ENCODE results near the gene ATP4A.
A peak's percentile ranks its signal among the peaks of the same experiment; 100 is the strongest.

Gene ATP4A

GRCh38 chr19:35524181-35524837 lies 39.1 kb downstream of the ATP4A start:
- CTCF ChIA-PET, result interaction anchor here (1.4 to 8.5 kb wide), 2 partner anchors 15 to 20 kb away, joined by 3 to 42 read pairs; no protein-coding TSS in a partner anchor
- POLR2A ChIA-PET, result no interaction called here
- DNase-seq (ENCODE audit: low read depth, low spot score), result no peak
- H3K4me3 ChIP-seq (ENCODE audit: low read depth, low read length), result no peak overlapping the region
- TF ChIP-seq, protein P1, sequence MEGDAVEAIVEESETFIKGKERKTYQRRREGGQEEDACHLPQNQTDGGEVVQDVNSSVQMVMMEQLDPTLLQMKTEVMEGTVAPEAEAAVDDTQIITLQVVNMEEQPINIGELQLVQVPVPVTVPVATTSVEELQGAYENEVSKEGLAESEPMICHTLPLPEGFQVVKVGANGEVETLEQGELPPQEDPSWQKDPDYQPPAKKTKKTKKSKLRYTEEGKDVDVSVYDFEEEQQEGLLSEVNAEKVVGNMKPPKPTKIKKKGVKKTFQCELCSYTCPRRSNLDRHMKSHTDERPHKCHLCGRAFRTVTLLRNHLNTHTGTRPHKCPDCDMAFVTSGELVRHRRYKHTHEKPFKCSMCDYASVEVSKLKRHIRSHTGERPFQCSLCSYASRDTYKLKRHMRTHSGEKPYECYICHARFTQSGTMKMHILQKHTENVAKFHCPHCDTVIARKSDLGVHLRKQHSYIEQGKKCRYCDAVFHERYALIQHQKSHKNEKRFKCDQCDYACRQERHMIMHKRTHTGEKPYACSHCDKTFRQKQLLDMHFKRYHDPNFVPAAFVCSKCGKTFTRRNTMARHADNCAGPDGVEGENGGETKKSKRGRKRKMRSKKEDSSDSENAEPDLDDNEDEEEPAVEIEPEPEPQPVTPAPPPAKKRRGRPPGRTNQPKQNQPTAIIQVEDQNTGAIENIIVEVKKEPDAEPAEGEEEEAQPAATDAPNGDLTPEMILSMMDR (IDR thresholded peaks at IDR 0.05; ENCODE audit: insufficient read depth, low read length, missing control alignments), result no peak

DNA sequence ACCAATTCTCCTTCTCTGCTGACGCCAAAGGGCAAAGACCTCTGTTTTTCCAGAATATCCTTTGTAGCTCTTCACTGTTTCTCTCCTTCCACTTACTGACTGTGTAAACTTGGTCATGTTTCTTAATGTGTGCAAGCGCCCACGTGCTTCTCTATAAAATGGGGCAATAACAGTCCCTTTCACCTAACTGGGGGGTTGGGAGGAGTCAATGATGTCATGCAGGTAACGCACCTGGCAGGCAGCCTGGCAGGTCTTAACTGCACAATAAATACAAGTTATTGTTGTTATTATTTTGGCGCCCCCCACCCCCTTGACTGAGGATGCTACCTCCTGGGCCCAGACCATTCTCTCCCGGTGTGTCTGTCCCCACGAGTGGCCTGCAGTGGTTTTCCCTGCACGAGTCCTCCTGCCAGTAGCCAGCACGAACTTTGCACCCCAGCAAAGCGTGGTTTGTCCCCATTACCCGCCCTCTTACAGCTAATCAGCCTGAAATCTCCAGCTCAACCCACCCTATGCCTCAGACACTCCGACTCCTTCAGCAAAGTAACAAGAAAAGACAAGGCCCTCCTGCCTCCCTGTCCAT lies 40.6 kb downstream of the ATP4A start:
- no peak for DNase-seq (ENCODE audit: low read depth, low spot score)
- TF ChIP-seq, protein P1 (IDR thresholded peaks at IDR 0.05; ENCODE audit: insufficient read depth, low read length, missing control alignments), result no peak
- POLR2A ChIA-PET, result no interaction called here
- CTCF ChIA-PET, result interaction anchor here (8.5 kb wide), 1 partner anchor 14 kb away, joined by 42 read pairs; no protein-coding TSS in a partner anchor
- no peak overlapping the region for H3K4me3 ChIP-seq (ENCODE audit: low read depth, low read length)

- H3K4me3 ChIP-seq (ENCODE audit: low read depth, low read length), result no peak overlapping the region
- ChIA-PET CTCF (interaction anchor here (1.7 to 8.5 kb wide), 2 partner anchors 12 to 27 kb away, joined by 9 to 42 read pairs; no protein-coding TSS in a partner anchor), POLR2A (interaction anchor here (0.6 kb wide), 1 partner anchor 98 kb away, joined by 3 read pairs; no protein-coding TSS in a partner anchor)
- no peak for DNase-seq (ENCODE audit: low read depth, low spot score)
- TF ChIP-seq, protein P1 (IDR thresholded peaks at IDR 0.05; ENCODE audit: insufficient read depth, low read length, missing control alignments), result no peak
Measured at GRCh38 chr19:35521124-35521743, 42.2 kb downstream of the ATP4A start.

DNA sequence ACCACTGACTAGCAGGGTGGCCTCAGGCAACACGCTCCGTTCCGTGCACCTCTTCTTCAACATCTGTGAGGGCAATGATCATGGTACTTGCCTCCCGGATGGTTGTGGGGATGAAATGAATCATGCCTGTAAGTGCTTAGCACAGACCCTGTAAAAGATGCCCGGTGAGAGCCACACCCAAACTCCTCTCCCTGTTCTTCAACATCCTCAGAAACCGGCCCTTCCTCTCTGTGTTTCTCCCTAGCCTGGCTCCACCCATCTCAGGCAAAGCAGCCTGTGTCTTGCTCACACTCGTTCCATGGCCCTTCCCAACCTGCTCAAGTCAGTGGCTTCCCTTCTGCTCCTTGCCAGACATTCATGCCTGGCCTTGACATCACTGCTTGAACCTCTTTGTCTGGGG lies 44.2 kb downstream of the ATP4A start:
- TF ChIP-seq, protein P1 (IDR thresholded peaks at IDR 0.05; ENCODE audit: insufficient read depth, low read length, missing control alignments), result no peak
- DNase-seq (ENCODE audit: low read depth, low spot score), result no peak
- ChIA-PET POLR2A (no interaction called here), CTCF (interaction anchor here (8.5 kb wide), 1 partner anchor 10 kb away, joined by 42 read pairs; no protein-coding TSS in a partner anchor)
- H3K4me3 ChIP-seq (ENCODE audit: low read depth, low read length), result no peak overlapping the region

DNA sequence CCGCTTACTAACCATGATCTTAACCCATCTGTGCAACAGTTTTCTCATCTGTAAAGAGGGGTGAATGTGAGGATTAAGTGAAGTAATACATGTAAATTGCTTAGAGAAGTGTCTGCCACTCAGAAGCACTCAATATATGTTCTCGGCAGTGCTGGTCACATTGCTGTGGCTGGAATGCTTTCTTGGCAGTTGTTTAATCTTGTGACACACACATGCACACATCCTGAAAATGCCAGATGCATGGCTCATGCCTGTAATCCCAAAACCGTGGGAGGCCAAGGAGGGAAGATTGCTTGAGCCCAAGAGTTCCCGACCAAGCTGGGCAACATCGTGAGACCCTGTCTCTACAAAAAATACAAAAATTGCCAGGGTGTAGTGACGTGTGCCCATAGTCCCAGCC lies 45.1 kb downstream of the ATP4A start:
- ChIA-PET CTCF (interaction anchor here (0.9 to 8.5 kb wide), 3 partner anchors 9 to 31 kb away, joined by 4 to 42 read pairs (median 27); no protein-coding TSS in a partner anchor), POLR2A (no interaction called here)
- TF ChIP-seq, protein P1 (IDR thresholded peaks at IDR 0.05; ENCODE audit: insufficient read depth, low read length, missing control alignments), result no peak
- H3K4me3 ChIP-seq (ENCODE audit: low read depth, low read length), result no peak overlapping the region
- DNase-seq (ENCODE audit: low read depth, low spot score), result peak; percentile 90

GRCh38 chr19:35517342-35517741 lies 46.1 kb downstream of the ATP4A start:
- ChIA-PET POLR2A (no interaction called here), CTCF (interaction anchor here (4.8 to 8.5 kb wide), 2 partner anchors 8 to 32 kb away, joined by 27 to 42 read pairs; no protein-coding TSS in a partner anchor)
- TF ChIP-seq, protein P1 (IDR thresholded peaks at IDR 0.05; ENCODE audit: insufficient read depth, low read length, missing control alignments), result no peak
- no peak overlapping the region for H3K4me3 ChIP-seq (ENCODE audit: low read depth, low read length)
- DNase-seq (ENCODE audit: low read depth, low spot score), result no peak
